ENCODE data around the gene HASPIN. TPM values are rescaled to one million over a fixed set of nuclear protein-coding genes. Genes with fewer than 3 reads are reported as not detected.

The HASPIN gene
- total RNA-seq = 0.52 TPM

DNA sequence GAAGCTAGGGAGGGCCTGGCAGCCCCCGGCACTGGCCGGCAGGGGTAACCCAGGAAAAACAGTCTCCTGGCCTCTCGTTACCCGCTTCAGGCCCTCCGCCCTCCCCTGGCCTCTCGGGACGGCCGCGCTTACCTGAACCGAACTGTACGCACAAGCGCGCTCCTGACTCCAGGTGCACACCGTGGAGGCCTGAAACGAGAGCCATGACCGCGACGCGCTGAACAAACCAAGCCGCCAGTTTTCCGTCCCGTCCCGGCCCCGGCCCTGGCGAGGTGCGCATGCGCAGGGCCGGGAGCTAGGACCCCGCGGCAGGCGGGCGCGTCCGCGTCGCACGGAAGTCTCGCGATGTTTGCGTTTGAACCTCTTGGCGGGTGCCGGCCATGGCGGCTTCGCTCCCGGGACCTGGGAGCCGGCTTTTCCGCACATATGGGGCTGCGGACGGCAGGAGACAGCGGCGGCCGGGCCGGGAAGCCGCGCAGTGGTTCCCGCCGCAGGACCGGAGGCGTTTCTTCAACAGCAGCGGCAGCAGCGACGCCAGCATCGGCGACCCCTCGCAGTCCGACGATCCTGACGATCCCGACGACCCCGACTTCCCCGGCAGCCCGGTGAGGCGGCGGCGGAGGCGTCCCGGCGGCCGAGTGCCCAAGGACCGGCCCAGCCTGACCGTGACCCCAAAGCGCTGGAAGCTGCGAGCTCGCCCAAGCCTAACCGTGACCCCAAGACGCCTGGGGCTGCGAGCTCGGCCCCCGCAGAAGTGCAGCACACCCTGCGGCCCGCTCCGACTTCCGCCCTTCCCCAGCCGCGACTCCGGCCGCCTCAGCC lies at the start of gene HASPIN:
Gene HASPIN, plus strand, starts transcription at position 348 of the 822 bp plus-strand sequence. Its CDS starts 33 bp downstream, at position 381.
- peak within 1 kb of the TSS; percentile 92 for H3K4me3 ChIP-seq (ENCODE audit: low read length)
- no peaks in the 10 kb centered on the region for H3K27me3 ChIP-seq (ENCODE audit: insufficient read depth, low read length)
- H3K4me1 ChIP-seq (ENCODE audit: insufficient read depth, low read length) = peaks cover 59% of the 10 kb centered on the region

DNA sequence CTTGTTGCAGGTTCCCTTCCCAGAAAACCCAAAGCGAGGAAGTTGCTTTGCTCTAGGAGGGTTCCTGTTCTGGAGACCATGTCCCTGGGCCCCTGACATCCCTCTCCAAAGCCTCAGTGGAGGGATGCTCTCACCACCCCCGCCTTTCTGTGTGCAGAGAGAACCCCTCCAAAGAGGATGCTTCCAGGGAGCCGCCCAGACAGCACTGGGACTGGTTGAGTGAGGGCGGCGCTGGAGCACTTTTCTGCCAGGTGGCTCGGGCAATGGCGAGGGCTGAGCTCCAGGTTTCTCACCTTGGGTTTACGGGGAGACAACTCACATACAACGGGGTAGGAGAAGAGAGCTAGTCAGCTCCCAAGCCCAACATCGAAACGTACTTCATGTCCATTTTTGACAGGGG lies 47.8 kb upstream of the HASPIN start:
- Histone ChIP-seq H3K4me1 (ENCODE audit: insufficient read depth, low read length) (peaks cover 8% of the 10 kb centered on the region), H3K4me3 (ENCODE audit: low read length) (no peak overlapping the region), H3K9me3 (ENCODE audit: low read depth, low read length) (no peaks in the 10 kb centered on the region), H3K27me3 (ENCODE audit: insufficient read depth, low read length) (no peaks in the 10 kb centered on the region)

More for the DNA sequence above, at the start of gene HASPIN:
- H3K9me3 ChIP-seq (ENCODE audit: low read depth, low read length) = no peaks in the 10 kb centered on the region

DNA sequence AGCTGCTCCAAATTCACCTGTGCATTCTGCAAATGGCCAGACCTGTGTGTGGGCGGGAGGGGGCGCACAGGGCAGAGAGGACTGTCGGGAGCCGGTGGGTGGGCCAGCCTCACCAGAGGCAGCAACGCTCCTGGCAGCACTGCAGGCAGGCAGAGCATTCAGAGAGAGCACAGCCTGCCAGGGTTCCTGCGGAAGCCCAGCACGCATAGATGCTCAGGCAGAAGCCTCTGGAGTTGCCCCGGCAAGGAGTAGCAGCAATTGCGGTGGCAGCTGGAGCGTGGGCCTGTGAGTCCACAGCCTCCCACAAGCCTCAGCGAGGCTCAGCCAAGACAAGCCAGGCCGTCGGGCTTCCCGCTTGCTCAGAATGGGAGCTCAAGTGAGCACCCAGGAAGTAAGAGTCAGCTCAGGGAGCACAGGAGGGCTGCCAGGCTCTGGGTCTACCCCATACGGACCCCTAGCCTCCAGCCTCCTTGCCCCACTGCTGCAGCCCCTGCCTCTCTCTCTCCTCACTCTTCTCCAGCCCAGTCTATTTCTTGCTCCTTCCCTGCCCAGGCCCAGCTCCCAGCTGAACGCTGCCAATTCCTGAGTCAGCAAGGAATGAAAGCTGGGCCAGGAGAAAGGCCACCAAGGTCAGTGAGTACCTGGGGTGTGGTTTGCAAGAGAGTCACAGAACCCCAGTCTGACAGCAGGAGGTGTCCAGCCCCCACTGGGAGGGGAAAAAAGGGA lies 45.4 kb upstream of the HASPIN start:
- Histone ChIP-seq H3K9me3 (ENCODE audit: low read depth, low read length) (no peaks in the 10 kb centered on the region), H3K27me3 (ENCODE audit: insufficient read depth, low read length) (no peaks in the 10 kb centered on the region), H3K4me3 (ENCODE audit: low read length) (no peak overlapping the region), H3K4me1 (ENCODE audit: insufficient read depth, low read length) (peaks cover 13% of the 10 kb centered on the region)

DNA sequence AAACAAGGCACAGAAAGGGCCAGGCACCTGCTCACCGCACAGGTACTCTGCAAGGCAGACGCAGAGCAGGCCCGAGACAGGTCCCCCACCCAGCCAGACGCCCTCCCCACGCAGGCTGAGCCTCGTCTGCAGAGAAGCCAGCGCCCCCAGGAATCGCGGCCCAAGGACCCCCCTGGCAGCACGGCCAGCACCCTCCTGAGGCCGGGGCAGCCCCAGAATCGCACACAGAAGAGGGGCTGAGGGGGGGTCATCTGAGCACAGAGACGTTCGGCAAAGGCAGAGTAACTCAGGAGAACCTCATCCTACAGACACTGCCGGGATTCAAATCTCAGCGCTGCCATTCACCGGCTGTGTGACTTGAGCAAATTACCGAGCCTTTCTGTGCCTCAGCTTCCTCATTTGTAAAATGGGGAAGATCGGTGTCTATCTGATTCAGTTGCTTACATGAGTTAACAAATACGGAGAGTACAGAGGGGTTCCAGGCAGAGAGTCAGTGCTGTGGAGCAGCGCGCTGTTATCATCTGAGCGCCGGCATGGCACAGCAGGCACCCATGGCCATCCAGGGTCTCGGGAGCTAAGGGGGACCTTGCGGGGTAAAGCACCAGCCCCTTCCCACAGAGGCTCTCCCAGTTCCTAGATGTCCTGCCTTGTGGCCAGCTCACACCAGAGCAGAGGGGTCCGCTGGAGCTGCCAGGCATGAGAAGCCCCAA lies 44.7 kb upstream of the HASPIN start:
- Histone ChIP-seq H3K27me3 (ENCODE audit: insufficient read depth, low read length) (no peaks in the 10 kb centered on the region), H3K9me3 (ENCODE audit: low read depth, low read length) (no peaks in the 10 kb centered on the region), H3K4me3 (ENCODE audit: low read length) (no peak overlapping the region), H3K4me1 (ENCODE audit: insufficient read depth, low read length) (peaks cover 14% of the 10 kb centered on the region)

DNA sequence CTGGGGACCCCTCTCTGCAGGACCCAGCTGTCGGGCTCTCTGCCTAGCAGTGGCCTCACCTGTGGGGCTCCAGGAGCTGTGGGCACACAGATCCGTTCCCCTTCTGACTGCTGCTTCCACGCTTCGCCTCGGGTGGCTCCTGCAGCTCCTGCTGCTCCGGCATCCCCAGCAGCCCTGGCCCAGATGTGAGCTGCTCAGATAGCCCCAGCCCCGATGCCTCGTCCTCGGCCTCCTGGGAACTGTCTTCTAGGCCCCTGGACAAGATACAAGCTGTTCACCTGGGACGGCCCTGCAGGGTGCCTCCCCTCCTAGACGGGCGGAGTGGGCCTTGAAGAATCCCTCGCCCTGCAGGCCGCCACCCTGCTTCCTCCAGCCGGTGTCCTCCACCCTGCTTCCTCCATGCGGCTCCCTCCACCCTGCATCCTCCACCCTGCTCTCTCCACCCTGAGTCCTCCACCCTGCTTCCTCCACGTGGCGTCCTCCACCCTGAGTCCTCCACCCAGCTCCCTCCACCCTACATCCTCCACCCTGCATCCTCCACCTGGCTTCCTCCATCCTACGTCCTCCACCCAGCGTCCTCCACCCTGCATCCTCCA lies 44.1 kb upstream of the HASPIN start:
- Histone ChIP-seq H3K4me1 (ENCODE audit: insufficient read depth, low read length) (peaks cover 14% of the 10 kb centered on the region), H3K27me3 (ENCODE audit: insufficient read depth, low read length) (no peaks in the 10 kb centered on the region), H3K4me3 (ENCODE audit: low read length) (no peak overlapping the region), H3K9me3 (ENCODE audit: low read depth, low read length) (no peaks in the 10 kb centered on the region)

DNA sequence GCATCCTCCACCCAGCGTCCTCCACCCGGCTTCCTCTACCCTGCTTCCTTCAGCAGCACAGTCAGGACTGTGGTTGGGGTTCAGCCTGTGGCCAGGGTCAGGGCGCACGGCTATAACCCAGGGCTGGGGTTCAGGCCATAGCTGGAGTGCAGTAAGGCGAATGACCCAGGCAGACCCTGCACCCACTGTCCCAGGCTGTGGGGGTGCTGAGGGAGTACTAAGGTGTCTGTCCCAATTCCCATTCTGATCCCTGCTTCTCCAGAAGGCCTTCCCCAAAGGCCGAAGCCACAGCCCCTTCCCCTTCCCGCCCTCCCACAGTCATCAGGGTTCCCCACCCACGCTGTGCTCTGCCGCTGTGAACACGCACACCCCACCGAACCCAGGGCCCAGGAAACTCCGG lies 42.6 kb upstream of the HASPIN start:
- H3K4me1 ChIP-seq (ENCODE audit: insufficient read depth, low read length) = peaks cover 14% of the 10 kb centered on the region
- H3K9me3 ChIP-seq (ENCODE audit: low read depth, low read length) = no peaks in the 10 kb centered on the region
- no peaks in the 10 kb centered on the region for H3K27me3 ChIP-seq (ENCODE audit: insufficient read depth, low read length)
- H3K4me3 ChIP-seq (ENCODE audit: low read length) = no peak overlapping the region

DNA sequence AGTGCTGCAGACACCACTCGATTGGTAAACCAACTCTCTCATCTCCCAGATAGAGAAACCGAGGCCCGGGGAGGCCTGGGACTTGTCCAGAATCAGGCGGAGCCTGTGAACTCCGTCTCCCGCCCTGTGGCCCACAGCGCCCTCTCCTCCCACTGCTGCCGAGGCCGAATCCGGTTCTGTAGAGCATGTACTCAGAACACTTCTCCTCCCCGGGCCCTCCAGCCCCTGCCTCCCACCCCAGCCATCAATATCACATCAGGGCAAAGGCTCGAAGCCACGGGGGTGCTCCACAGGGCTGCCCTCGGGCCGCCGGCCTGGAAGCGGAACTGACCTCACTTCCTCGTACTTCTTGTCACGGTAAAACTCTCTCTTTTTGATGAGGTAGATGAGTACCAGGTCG lies 42.1 kb upstream of the HASPIN start:
- Histone ChIP-seq H3K27me3 (ENCODE audit: insufficient read depth, low read length) (no peaks in the 10 kb centered on the region), H3K4me1 (ENCODE audit: insufficient read depth, low read length) (peaks cover 14% of the 10 kb centered on the region), H3K4me3 (ENCODE audit: low read length) (no peak overlapping the region), H3K9me3 (ENCODE audit: low read depth, low read length) (no peaks in the 10 kb centered on the region)

DNA sequence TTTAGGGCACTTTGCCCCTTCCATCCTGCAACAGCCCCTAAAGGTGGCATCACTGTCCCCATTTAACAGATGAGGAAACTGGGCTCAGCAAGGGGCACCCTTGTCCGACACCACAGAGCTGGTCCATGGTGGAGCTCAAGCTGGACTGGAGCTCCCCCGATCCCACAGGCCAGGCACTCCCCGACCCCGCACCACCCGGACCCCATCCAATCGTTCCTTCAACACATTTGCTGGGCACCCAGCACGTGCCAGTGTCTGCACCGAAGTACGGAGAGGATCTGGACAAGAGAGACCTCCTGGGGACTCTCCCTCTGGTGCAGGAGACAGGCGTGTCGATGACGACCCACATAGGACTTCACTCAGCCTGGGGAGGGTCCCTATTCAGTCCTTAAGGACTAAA lies 41.7 kb upstream of the HASPIN start:
- Histone ChIP-seq H3K9me3 (ENCODE audit: low read depth, low read length) (no peaks in the 10 kb centered on the region), H3K4me1 (ENCODE audit: insufficient read depth, low read length) (peaks cover 14% of the 10 kb centered on the region), H3K27me3 (ENCODE audit: insufficient read depth, low read length) (no peaks in the 10 kb centered on the region), H3K4me3 (ENCODE audit: low read length) (no peak overlapping the region)

DNA sequence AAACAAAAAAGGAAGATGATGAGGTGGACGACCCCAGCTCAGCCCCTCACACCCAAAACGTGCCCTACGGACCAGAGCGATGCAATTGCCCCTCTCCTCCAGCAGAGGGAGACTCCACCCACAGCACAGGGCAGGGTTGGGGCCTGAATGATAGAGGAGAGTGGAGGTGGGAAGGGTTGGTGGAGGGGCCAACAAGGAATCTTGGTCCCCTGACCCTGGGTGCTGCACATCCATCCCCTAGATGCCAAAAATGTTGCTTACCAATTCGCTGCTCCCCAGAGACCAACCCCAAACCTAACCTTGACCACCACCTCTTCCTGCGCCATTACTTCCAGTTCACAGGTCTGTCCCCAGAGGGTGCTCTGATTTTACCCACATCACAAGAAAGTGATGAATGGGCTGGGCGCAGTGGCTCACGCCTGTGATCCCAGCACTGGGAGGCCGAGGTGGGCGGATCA lies 40.6 kb upstream of the HASPIN start:
- H3K4me3 ChIP-seq (ENCODE audit: low read length) = no peak overlapping the region
- no peaks in the 10 kb centered on the region for H3K9me3 ChIP-seq (ENCODE audit: low read depth, low read length)
- H3K4me1 ChIP-seq (ENCODE audit: insufficient read depth, low read length) = peaks cover 15% of the 10 kb centered on the region
- no peaks in the 10 kb centered on the region for H3K27me3 ChIP-seq (ENCODE audit: insufficient read depth, low read length)

DNA sequence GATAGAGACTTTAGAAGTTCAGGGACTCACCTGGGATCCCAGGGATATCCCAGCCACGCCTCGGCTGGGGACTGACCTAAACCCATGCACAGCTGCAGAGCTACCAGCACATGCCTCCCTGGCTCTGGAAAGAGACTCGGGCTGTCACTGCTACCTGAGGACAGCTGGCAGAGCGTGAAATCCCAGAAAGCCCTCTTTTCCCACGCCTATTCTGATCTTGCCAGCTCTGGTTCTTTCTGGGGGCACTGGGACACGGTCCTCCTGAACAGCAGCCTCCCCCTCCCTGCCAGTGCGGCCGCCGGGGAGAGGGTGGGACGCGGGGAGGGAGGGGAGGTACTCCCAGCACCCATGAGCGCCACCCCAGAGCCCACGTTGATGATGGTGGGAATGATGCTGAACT lies 38.5 kb upstream of the HASPIN start:
- no peaks in the 10 kb centered on the region for H3K9me3 ChIP-seq (ENCODE audit: low read depth, low read length)
- peaks cover 23% of the 10 kb centered on the region for H3K4me1 ChIP-seq (ENCODE audit: insufficient read depth, low read length)
- H3K4me3 ChIP-seq (ENCODE audit: low read length) = no peak overlapping the region
- H3K27me3 ChIP-seq (ENCODE audit: insufficient read depth, low read length) = no peaks in the 10 kb centered on the region

DNA sequence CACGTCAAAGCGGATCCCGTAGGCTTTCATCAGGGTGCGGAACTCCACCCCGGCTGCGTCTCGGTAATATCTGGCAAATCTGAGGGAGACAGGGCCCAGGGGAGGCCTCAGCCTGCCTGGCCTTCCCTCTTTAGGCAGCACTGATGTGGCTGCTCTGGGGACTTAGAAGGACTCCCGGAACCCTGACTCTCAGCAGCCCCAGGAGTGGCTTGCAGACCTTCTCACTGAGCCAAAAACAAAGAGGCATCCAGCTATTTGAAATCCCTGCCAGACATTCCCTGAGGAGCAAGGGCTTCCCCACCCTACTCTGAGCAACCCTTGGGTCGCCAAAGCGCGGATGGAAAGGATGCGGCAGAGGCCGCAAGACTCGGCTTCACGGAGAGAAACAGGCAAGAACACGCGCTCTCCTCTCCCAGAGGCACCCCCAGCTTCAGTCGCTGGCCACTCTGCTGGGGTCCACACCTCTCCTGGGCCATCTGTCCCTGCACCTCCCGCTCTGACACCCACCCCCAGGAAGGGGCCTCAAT lies 35.6 kb upstream of the HASPIN start:
- no peaks in the 10 kb centered on the region for H3K9me3 ChIP-seq (ENCODE audit: low read depth, low read length)
- peaks cover 40% of the 10 kb centered on the region for H3K4me1 ChIP-seq (ENCODE audit: insufficient read depth, low read length)
- no peaks in the 10 kb centered on the region for H3K27me3 ChIP-seq (ENCODE audit: insufficient read depth, low read length)
- no peak overlapping the region for H3K4me3 ChIP-seq (ENCODE audit: low read length)

DNA sequence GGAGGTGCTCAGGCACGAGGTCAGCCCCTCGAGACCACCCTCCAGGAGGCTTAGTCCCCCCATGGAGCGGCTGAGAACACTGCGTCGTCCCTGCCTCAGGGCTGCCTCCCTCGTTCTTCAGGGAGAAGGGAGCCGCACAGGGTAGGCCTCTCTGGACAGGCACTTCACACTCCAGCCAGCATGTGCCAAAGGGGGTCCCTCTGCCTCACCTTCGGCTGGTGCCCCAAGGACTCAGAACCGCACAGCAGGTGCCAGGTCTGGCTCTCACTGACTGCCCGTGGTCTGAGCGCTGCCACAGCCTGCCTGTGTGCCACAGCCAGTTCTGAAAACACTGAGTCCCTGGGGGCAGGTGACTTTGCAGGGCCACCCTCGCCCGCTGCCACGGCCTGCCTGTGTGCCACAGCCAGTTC lies 34.8 kb upstream of the HASPIN start:
- Histone ChIP-seq H3K27me3 (ENCODE audit: insufficient read depth, low read length) (no peaks in the 10 kb centered on the region), H3K4me3 (ENCODE audit: low read length) (no peak overlapping the region), H3K4me1 (ENCODE audit: insufficient read depth, low read length) (peaks cover 41% of the 10 kb centered on the region), H3K9me3 (ENCODE audit: low read depth, low read length) (no peaks in the 10 kb centered on the region)

DNA sequence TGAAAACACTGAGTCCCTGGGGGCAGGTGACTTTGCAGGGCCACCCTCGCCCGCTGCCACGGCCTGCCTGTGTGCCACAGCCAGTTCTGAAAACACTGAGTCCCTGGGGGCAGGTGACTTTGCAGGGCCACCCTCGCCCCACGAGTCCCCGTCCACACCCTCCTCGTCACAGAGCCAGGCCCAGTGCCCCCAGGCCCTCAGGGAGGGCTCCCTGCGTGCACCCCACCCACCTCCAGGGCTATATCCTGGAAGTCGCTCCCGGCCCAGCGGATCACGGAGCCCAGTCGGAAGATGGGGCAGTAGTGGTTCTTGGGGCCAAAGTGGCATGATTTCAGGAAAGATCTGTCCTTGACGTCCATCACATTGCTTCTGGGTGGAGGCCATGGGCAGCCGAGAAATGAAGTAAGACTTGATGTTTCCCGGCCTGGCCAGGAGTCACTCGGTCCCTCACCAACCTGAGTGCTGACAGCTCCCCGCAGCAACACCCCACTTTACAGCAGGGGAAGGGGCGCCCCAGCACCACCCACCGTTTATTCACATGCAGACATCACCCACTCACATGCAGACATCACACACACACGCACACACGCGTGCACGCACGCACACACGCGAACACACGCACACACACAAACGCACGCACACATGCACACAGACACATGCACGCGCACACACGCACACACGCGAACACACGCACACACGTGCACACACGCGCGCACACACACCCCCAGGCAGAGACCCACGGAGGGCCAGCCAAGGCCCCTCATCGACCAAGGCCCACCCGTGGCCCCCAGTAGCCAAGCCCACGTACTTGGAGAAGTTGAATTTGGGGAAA lies 34.2 kb upstream of the HASPIN start:
- H3K4me3 ChIP-seq (ENCODE audit: low read length) = no peak overlapping the region
- H3K9me3 ChIP-seq (ENCODE audit: low read depth, low read length) = no peaks in the 10 kb centered on the region
- H3K4me1 ChIP-seq (ENCODE audit: insufficient read depth, low read length) = peaks cover 47% of the 10 kb centered on the region
- no peaks in the 10 kb centered on the region for H3K27me3 ChIP-seq (ENCODE audit: insufficient read depth, low read length)

All from mononuclear cell (primary cell).